Measurements from ENCODE around the gene PEDS1.

Gene PEDS1

DNA sequence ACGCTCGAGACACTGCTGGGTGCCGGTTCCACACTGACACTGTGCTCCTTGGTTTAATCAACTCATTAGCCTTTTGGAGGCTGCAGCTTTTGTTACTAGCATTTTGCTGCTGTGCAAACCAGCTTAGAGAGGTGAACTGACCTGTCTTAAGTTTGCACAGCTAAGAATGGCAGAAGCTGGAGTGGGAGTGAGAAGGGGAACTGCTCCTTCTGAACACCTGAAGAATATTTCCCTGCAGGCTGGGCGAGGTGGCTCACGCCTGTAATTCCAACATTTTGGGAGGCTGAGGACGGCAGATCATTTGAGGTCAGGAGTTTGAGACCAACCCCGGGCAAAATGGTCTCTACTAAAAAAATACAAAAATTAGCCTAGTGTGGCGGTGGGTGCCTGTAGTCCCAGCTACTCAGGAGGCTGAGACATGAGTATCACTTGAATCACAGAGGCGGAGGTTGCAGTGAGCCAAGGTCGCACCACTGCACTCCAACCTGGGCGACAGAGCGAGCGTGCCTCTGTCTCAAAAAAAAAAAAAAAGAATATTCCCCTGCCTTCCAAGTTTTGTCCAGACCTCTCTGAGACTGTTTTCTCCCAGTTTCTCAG lies 42.1 kb upstream of the PEDS1 start:
- H3K27ac ChIP-seq = no peak overlapping the region
- no peaks in the 10 kb centered on the region for H3K36me3 ChIP-seq (ENCODE audit: control insufficient read depth, insufficient read depth, low read length)
- H2AFZ ChIP-seq = no peak overlapping the region
- H3K9me3 ChIP-seq (ENCODE audit: control insufficient read depth, low read length) = no peaks in the 10 kb centered on the region
- no peak overlapping the region for H3K4me2 ChIP-seq (ENCODE audit: low read length)
- no peak for TF ChIP-seq CTCF (IDR thresholded peaks at IDR 0.05)
- peaks cover 8% of the 10 kb centered on the region for H3K4me1 ChIP-seq
- no peaks in the 10 kb centered on the region for H3K27me3 ChIP-seq (ENCODE audit: control insufficient read depth, insufficient read depth, low read length)
- peaks cover 6% of the 10 kb centered on the region for H3K79me2 ChIP-seq
- H3K4me3 ChIP-seq (ENCODE audit: low read depth, low read length) = no peak overlapping the region
- H3K9ac ChIP-seq = no peak overlapping the region

DNA sequence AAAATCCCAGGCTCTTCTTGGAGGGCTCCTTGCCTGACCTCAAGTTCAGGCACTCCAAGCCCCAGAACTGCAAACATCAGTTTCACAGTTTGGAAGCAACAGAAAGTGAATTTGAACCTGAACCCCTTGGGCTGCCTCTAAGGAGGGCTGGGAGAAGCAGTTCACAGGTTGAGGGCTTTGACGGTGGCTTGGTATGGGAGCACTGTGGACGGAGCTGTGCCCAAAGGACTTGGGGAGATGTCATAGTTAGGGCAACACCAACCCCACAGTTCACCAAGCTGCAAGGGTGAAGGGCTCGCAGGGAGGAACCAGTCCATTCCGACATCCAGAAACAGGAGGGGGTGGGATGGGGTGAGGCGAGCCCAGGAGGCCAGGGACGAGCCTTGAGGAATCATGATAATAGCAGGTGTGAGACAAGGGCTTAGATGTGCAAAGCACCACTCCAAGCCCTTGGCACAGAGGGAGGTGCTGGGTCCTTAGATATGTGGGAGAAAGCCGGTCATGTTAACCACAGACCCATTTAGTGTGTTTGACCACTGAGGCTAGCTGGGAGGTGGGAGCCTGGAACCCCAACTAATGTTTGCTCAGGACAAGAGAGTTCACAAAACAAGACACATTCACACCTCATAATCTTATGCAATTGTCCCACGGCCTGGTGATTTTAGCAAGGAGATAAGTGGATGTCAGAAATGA lies 41.5 kb upstream of the PEDS1 start:
- H3K36me3 ChIP-seq (ENCODE audit: control insufficient read depth, insufficient read depth, low read length) = no peaks in the 10 kb centered on the region
- H3K9ac ChIP-seq = no peak overlapping the region
- no peak overlapping the region for H2AFZ ChIP-seq
- no peaks in the 10 kb centered on the region for H3K9me3 ChIP-seq (ENCODE audit: control insufficient read depth, low read length)
- no peak overlapping the region for H3K27ac ChIP-seq
- no peaks in the 10 kb centered on the region for H3K27me3 ChIP-seq (ENCODE audit: control insufficient read depth, insufficient read depth, low read length)
- TF ChIP-seq CTCF (IDR thresholded peaks at IDR 0.05) = no peak
- H3K4me2 ChIP-seq (ENCODE audit: low read length) = no peak overlapping the region
- peaks cover 8% of the 10 kb centered on the region for H3K4me1 ChIP-seq
- H3K4me3 ChIP-seq (ENCODE audit: low read depth, low read length) = no peak overlapping the region
- peaks cover 6% of the 10 kb centered on the region for H3K79me2 ChIP-seq

GRCh38 chr20:50194422-50194830 lies 40.9 kb upstream of the PEDS1 start:
- Histone ChIP-seq H3K27me3 (ENCODE audit: control insufficient read depth, insufficient read depth, low read length) (no peaks in the 10 kb centered on the region), H2AFZ (no peak overlapping the region), H3K9me3 (ENCODE audit: control insufficient read depth, low read length) (no peaks in the 10 kb centered on the region), H3K4me3 (ENCODE audit: low read depth, low read length) (no peak overlapping the region), H3K4me2 (ENCODE audit: low read length) (no peak overlapping the region), H3K4me1 (peaks cover 8% of the 10 kb centered on the region), H3K27ac (no peak overlapping the region), H3K36me3 (ENCODE audit: control insufficient read depth, insufficient read depth, low read length) (no peaks in the 10 kb centered on the region), H3K79me2 (peaks cover 6% of the 10 kb centered on the region), H3K9ac (no peak overlapping the region)
- no peak for TF ChIP-seq CTCF (IDR thresholded peaks at IDR 0.05)

GRCh38 chr20:50193836-50194421 lies 40.4 kb upstream of the PEDS1 start:
- Histone ChIP-seq H3K27me3 (ENCODE audit: control insufficient read depth, insufficient read depth, low read length) (no peaks in the 10 kb centered on the region), H3K4me2 (ENCODE audit: low read length) (peak overlapping the region; percentile 68), H3K9ac (no peak overlapping the region), H3K27ac (peak overlapping the region; percentile 40), H3K4me3 (ENCODE audit: low read depth, low read length) (peak overlapping the region; percentile 57), H2AFZ (no peak overlapping the region), H3K9me3 (ENCODE audit: control insufficient read depth, low read length) (no peaks in the 10 kb centered on the region), H3K36me3 (ENCODE audit: control insufficient read depth, insufficient read depth, low read length) (no peaks in the 10 kb centered on the region), H3K4me1 (peaks cover 8% of the 10 kb centered on the region), H3K79me2 (peaks cover 6% of the 10 kb centered on the region)
- no peak for TF ChIP-seq CTCF (IDR thresholded peaks at IDR 0.05)
